HG03097 (cell line): Measurements from ENCODE around the gene KDR.

Experiments used
- ATAC-seq: cut with Tn5 transposase; IDR thresholded peaks from one replicate; pipeline ENCODE4 v1.9.1; 2021; ENCODE audit not compliant: unreplicated experiment, low FRiP score

Gene KDR

DNA sequence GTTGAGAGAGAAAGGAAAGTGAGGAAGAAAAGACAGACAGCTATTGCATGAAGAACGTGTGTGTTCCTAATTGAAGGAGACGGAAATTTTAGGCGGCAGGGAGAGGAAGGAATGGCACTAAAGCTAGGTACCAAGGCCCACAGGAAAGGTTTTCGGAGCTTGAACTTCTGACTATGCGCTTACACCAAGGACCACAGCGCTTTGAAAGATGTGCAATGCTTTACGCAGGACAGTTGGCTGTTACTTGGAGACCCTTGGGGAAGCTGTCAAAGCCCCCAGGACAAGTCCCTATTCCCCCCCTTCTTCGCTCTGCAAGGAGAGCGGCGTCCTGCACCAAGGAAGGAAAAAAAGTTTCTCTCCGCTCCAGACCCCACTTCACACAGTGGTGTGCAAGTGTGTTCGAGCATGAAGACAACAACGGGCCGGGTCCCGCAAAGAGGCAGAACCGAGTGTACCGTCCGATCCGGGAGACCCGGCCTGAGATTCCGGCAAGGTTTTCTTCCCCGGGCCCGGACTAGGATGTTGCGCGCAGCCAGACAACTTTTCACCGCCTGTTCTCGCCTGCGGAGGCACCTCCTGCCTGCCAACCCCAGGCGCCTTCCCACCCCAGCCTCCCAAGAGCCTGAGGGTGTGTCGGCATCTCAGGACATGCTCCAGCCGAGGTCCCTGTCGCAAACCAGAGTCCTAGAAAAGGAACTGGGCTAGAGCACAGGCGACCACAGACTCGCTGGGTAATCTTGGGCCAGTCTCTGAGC, 896 bp downstream of the KDR start:
- ATAC-seq: no peak

DNA sequence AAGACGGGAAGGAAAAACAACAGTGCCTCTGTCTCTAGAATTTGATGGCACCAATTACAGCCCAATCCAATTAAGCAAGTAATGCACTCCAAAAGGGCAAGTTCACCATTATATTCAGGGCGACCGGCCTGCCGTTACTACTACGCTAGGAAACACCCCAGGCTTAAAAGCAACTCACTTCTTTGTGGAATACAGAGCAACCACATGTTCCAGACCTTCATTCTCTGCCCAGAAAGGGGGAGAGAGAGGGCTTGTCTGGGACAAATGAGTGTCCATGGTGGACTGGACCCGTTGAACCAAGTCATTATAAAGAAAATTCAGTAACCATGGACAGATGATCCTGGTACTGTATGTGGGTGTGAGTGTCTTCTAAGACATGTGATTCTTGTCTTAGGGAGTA, 1.6 kb downstream of the KDR start:
- no peak for ATAC-seq

DNA sequence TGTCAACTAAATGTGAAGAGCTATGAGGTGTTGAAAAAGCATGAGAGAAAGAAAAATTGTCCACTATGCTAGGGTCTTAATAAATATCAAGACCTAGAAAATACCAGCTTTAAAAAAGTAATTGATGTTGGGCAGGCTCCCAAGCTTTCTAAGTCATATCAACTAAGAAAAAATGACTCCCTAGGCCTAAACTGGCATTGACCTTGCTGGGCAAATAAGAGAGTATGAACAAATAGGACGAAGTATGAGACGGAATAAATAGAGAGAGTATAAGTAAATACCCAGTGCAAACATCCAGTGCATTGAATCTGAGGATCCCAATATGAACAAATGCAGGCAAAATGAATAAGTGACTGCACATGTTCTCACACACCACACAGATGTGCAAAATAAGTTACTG, 3.2 kb downstream of the KDR start:
- ATAC-seq: no peak

DNA sequence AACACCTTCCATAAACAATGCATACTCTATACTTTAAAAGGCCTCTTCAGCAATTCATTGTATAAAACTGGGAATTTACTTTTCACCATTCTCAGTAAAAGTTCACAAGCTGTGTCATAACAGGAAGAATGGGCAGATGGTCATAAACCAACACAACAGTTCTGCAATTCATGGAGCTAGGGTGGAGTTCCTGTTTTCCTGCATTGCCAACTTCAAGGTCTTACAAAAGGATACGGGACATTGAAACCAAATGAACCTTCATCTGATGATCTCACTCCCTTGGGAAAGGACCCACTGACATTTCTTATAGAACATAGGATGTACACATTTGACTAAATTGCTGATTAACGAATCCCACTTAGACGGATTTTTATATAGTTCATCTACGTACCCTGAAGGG, 4.1 kb downstream of the KDR start:
- ATAC-seq: no peak

DNA sequence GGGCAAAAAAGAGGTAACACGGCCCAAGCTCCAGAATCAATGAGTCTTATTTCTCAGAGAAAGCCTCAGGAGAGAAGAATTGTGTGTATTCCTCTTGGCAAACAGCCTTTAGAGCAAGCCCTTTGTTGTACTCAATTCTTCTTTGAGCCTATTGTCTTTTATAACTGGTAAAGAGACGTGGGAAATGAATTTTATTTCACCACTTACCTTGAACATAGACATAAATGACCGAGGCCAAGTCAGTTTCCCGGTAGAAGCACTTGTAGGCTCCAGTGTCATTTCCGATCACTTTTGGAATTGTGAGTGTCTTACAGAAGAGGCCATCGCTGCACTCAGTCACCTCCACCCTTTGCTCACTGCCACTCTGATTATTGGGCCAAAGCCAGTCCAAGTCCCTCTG, 7.0 kb downstream of the KDR start:
- no peak for ATAC-seq

DNA sequence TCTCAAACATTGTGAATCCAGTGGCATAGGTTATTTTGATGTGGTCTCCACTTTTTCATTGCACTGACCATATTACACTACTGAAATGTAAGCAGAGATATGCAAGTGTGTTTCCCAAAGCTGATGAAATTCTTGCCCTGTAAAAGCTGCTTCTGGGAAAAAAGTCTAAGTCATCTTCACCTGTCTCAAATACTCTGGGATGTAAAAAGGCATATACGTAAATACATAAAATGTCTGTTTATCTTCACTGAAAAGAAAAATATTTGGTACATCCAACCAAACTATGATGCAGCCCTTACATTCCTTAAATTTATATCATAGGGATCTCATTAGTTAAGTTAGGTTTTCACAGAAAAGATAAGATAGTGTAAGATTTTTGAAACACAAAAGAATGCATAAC, 7.9 kb downstream of the KDR start:
- no peak for ATAC-seq

DNA sequence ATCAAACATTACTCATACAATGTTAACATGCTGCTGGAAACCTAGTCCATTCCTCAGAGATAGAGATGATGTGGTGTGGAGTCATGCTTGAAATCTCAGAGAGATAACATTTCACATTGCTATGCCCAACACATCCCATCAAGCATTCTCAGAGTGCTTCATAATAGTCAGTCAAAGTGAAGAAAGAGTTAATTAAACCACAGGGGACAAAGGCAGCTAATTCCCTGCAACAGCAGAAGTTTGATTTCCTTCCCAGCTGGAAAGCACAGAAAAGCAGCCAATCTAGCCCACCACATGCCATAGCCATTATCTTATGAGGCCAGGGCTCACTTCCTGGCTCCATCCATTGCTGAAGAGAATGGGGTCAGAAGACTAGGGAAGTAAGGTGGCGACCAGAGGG, 8.9 kb downstream of the KDR start:
- no peak for ATAC-seq

DNA sequence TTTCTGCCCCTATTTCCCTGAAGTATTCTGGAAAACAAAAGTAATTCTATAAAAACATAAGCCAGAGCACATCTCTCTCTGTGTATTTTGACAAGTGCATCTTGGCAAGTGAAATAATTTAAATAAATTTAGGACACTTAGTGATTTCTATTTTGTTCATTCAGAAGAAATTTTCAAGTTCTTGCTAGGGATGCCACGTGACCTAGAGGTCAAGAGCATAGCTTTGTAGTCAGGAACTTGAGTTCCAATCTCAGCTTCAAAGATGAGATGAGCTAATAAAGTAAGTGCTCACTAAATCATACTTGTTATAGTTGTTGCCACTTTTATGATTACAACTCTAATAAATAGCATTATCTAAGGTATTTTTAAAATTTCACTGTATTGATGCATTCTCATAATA, 13.8 kb downstream of the KDR start:
- ATAC-seq: no peak

DNA sequence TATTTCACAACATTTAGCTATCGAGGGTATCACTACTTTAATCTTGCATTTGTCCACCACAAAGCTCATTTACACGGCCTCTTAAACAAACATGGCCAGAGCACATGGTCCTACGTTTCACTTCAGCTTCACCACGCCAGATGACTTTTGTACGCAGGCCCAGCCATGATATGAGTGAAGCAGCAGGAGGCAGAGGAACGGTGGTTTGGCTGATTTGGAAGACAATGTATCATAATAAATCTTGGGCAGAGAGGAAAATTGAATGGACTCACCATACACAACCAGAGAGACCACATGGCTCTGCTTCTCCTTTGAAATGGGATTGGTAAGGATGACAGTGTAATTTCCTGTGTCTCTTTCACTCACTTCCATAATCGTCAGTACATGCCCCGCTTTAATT, 15.3 kb downstream of the KDR start:
- ATAC-seq: no peak

DNA sequence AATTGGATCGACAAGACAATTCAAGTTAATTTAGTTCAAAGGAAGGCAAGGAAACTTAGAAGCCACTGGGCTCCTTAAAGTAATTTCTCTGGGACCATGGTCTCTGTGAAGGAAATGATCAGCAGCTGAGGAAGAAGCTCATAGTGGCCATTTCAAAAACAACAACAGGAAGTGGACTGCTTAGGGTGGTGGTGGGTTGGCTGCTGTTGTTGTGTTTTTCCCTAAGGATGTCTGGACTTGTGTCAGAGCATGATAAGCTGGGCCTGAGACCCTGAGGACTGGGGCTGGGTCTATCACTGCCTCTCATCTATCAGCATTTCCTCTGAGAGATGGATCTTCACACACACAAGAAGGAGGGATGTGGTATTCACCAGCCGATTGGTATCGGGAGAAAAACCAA, 18.3 kb downstream of the KDR start:
- no peak for ATAC-seq

DNA sequence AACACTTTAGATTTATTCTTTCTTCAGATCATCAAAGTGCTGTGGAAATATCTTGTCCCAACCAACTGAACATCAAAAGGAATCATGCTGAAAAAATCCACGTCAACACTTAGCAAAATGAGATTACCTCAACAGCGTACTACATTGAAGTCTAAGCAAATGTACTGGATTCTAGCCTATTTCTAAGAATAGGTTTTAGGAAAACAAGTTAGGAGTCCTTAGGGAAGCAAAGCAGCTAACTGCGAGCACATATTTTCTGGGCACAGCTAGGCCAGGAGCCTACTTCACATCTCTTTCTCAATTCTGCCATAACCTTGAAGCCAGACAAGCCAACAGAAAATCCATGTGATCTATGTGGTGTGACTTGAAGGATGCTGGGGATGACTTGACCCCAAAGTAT, 22.2 kb downstream of the KDR start:
- no peak for ATAC-seq

DNA sequence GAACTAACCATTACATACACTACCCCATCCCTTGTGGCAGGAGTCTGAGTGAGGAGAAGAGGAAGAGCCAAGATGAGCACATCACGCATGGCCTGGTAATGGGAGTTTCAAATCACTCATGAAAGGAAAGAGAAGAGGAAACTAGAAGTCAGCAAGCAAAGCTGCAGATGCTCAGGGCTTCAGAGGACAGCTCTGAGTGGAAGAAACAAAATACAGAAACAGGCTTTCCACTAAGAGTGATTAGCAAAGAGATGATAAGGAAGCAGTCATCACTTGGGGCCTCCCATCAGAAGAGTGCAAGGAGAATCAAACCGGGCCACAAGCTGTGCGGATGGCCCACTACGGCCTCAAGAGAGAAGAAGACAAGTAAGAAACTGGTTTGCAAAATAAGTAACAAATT, 25.6 kb downstream of the KDR start:
- ATAC-seq: no peak

DNA sequence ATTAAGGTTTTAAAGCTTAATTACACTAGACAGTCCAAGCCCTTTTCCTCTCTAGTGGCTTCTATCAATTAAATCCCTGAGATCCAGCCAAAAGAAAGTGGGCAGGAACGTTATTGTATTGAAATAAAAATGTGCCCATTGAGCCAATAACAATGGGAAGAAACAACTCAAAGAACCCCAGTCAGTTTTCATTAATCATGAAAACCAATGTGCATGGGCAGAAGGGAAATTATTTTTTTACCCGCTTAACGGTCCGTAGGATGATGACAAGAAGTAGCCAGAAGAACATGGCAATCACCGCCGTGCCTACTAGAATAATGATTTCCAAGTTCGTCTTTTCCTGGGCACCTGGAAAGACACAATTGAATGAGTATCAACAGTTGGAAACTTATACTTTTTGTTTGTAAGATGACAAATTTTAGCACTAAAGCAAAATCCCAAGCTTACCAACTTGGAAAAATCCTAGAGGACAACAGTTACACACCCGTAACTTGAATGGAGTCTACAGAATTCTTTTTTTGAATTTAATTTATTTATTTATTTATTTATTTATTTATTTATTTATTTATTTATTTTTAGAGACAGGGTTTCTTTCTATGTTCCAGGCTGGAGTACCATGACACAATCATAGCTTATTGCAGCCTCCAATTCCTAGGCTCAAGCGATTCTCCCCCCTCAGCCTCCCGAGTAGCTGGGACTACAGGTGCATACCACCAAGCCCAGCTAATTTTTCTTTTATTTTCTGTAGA, 26.8 kb downstream of the KDR start:
- no peak for ATAC-seq

DNA sequence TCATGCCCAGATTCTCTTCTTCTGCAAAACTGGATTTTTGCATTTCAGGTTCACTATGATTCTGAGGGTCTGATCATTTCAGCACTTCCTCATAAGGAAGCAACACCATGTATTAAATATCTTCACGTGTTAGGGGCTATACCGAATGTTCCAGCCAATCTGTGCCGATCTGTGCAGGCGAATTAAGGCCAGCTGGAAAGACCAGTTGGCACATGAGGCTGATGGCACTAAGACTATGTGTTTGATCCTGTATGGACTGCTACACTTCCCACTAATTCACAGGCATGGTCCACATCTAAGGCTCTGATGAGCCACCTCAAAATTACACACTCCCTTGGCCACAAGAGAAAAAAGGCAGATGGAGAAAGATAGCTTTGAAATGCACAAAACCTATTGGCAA, 28.8 kb downstream of the KDR start:
- no peak for ATAC-seq

DNA sequence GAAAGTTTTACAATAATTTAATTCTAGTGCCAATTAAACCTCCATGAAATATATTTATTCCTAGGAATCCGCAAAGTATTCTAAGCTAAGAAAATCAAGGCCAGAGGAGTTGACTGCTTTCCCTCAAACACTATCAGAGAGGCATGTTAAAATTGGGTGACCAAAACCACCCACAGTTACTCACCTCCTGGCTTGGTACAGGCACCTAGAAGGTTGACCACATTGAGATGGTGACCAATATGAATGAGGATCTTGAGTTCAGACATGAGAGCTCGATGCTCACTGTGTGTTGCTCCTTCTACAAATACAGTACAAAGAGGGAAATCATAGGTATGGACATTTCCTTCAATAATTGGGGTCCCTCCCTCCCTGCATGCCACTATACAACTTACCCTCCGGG, 29.4 kb downstream of the KDR start:
- ATAC-seq: no peak

DNA sequence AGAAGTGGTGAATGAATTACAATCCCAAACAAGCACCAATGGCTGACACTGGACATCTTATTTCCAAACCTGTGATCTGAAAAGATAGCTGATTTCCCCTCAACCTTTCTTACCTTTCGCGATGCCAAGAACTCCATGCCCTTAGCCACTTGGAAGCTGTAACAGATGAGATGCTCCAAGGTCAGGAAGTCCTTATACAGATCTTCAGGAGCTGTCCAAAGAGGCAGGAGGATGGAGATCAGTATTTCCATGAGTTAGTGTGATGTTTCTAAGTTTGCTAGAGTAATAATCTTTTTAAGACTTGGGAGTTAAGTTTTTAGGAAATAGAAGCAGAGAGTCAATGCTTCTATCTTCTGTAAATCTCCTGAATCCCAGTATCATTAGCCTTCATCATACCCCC, 32.9 kb downstream of the KDR start:
- no peak for ATAC-seq

DNA sequence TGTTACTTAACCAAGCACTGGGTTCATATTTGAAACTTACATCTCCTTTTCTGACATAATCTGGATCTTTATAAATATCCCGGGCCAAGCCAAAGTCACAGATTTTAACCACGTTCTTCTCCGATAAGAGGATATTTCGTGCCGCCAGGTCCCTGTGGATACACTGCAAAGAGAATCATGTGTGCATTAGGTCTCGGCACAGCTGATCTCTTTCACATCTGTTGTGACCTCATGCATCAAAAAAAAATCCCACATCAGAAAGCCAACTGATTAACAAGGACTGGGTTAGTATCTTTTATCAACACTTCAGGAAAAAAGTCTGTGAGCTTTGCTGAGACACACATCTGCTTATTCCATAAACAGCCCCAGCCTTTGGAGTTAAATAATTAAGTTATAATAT, 35.5 kb downstream of the KDR start:
- ATAC-seq: no peak

DNA sequence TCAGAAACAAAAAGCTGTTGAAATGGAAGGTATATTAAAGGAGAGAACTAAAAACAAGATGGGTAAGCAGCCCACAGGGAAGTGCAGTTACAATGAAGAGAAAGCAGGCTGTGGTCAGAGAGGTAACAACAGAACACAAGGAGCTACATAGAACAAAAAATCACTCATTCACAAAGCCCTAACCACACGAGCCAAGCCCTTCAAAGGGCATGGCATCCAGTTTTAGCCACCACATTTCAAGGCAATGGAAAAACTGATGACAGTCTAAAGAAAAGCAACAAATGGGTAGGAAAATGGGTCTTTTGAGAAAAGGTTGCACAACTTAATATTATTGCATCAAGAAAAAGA, 37.5 kb downstream of the KDR start:
- ATAC-seq: no peak

DNA sequence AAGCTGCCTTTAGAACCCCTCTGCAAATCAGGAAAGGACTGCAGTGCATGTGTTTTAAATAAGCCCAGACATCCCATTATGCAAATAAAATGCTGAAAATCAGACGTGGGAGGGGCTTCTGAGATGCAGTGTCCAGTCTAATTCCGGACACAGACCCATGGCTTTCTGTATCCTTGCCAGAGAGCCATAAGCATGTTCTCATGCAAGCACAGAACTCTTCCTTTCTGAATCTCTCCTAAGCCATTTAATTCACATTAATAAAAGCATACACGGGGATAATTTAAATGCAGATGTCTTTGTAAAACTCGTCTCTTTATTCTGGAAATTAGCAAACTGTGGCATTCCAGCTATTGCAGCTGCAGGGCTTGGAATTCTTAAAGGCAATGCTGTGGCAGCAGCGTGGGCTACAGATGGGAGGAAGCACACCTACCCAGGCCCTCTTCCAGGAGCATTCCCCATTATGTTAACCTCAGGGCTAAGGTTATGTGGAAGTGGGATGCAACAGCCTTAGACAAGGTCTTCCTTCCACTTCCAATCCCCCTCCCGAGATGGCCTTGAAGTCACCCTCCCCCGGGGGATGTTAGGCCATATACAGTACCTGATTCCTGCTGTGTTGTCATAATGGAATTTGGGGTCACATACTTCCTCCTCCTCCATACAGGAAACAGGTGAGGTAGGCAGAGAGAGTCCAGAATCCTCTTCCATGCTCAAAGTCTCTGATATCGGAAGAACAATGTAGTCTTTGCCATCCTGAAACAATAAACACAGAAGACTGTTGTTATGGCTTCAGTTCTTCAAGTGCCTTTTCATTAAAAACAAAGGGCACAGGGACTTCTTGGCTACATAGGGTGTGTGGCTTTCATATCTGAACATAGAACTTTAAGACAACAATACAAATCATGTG, 38.1 kb downstream of the KDR start:
- ATAC-seq: no peak

DNA sequence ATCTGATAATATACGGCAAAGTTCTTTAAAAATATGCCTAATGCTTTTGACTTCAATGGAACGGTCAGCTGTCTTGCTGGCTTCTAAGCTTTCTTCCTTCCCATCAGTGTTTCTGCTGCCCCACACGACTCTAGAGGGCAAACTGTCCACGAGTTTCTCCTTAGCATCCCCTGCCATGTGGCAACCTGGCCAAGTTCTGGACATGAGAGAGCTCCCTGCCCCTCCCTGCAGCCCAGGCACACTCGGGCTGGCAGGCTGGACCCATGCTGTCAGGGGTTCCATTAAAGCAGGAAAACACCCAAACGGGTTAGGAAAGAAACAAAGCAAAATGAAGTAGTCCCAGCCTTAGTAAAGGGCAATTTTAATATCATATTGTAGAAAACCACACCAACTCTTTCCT, 38.8 kb downstream of the KDR start:
- no peak for ATAC-seq

DNA sequence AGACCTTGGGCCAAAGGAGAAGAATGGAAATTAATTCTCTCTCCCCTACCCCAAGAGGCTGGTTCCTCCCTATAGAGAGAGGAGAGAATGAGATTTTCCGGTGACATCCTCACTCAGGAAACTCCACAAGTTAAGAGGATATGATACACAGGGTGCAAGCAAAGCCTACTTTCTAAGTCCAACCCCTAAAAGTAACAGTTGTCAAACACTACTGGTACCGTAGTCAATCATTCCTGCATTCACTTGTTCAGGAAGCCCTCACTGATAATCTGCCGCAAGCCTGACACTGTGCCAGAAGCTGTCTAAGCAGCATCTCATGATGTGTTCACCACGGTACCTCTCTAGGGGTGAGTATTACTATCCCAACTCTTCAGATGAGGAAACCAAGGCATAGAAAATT, 41.7 kb downstream of the KDR start:
- no peak for ATAC-seq

DNA sequence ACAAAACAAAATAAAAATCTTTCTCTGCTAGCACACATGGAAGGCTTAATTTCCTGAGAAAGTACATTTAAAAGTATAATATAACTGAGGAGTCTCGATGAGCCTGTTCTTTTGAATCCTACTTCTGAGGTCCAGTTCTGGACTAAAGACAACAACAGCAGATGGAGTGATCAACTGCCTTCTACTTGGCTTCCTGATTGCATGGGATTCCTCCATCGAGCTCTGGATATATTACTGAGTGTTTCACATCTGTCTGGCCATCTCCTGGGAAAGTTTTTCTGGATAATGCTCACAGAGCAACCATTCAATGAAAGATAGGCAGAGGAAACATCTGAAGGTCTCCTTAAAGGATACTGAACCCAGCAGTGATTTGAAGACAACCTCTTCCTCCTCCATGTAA, 42.6 kb downstream of the KDR start:
- ATAC-seq: no peak
